ENCODE data around the gene CGB2.
"Not testable (repeated sequence)": the region's sequence is repeated elsewhere in the genome, so short reads cannot be mapped to it uniquely, and the experiment has no call there.

Gene CGB2

DNA sequence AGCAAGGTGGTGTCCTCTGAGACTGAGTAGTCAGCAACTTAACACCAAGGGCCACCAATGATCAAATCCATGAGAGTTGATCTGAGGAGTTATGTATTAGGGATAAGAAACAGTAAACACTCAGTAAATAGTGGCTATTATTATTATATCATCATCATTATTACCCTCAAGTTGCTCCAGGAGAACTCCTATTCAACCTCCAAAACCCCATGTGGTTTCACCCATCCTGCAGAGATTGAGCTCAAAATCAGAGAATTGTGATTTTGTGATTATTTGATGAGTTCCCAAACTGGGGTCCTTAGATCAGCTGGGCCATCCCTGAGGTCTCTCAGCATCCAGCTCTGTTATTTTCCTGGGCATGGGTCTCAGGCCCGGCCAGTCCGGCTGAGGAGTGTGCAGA, 29.3 kb downstream of the CGB2 start:
- Histone ChIP-seq H3K27ac (no peak overlapping the region), H3K4me3 (no peak overlapping the region)

DNA sequence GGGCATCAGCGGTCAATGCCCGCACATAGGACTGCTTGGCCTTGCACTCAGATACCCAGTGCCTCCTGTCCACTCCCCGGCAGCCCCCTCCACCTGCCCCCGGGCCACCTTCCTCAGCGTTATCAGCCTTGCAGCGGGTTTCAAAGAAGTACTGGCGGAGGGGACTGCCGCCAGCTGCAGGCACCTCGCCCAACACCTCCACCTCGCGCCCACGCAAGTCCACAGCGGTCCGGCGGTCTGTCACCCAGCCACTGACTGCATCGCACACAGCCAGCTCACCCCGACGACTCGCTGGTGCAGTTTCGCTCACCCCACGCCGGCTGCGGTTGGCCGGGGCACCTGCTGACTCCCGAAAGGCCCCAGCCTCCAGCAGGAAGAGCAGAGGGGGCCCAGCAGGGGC, 29.8 kb downstream of the CGB2 start:
- Histone ChIP-seq H3K4me3 (no peak overlapping the region), H3K27ac (no peak overlapping the region)

DNA sequence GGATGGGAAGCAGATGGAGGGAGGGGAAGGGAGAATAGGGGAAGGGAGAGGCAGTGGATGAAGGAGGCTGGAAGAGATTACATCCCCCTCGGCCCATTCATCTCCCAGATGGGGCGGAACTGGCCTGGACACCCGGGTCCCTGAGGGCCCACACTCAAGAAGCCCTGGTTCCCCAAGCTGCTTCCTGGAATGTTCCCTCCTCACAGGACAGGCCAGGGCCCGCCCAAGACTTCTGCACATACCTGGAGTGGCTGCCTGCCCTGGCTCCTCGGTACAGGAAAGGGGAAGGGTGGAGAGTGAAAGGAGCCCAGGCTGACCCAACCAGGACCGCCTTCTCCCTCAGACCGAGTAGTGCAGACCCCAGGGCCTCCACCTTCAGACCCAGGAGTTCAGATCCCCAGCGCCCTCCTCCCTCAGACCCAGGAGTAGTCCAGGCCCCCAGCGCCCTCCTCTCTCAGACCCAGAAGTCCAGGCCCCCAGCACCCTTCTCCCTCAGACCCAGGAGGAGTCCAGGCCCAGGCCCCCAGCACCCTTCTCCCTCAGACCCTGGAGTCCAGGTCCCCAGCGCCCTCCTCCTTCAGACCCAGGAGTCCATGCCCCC, 32.4 kb downstream of the CGB2 start:
- Histone ChIP-seq H3K27ac (peak overlapping the region in 18 of 21 experiments; percentile 2 to 88 (median 58)), H3K4me3 (peak overlapping the region in 6 of 7 experiments; percentile 11 to 43 (median 33))

DNA sequence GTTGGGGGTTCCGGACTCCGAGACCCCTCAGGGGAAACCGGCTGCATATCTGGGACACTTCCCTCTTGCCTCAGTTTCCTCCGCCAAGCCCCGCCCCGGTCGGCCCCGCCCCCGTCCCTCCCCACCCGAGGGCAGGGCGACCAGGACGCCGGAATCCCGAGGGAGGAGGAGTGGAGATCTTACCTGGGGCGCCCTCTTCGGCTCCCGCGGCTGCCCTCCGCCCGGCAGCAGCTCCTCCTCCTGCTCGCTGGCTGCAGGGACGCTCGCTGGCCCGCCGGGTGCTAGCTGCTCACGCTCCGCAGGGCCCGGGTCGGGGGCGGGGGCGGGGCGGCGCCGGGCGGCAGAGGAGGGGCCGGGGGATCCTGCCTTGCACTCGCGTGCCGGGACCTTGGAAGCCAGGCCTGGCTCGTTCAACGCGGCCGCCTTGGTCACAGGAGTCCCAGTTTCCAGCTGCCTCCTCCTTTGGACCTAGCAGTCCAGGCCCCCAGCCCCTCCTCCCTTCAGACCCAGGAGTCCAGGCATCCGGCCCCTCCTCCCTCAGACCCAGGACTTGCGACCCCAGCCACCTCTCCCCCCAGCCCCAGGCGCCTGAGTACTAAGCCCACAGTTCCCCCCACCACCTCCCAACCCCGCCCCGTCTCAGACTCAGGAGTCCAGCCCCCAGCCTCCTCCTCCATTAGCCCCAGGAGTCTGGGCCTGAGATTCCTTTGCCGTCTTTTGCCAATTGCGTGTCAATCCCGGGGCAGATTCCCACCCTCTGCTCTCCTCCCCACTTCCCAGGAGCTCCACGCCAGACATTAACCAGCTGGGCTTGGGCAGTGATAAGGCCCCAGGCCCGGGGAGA, 33.3 kb downstream of the CGB2 start, which contains the start of gene NTF4:
TSS of gene NTF4 (minus strand) at position 51 of the 844 bp plus-strand sequence. CDS start 2,821 bp downstream, outside the sequence.
- peak within 1 kb of the TSS in 18 of 21 experiments; percentile 2 to 88 (median 58) for H3K27ac ChIP-seq

DNA sequence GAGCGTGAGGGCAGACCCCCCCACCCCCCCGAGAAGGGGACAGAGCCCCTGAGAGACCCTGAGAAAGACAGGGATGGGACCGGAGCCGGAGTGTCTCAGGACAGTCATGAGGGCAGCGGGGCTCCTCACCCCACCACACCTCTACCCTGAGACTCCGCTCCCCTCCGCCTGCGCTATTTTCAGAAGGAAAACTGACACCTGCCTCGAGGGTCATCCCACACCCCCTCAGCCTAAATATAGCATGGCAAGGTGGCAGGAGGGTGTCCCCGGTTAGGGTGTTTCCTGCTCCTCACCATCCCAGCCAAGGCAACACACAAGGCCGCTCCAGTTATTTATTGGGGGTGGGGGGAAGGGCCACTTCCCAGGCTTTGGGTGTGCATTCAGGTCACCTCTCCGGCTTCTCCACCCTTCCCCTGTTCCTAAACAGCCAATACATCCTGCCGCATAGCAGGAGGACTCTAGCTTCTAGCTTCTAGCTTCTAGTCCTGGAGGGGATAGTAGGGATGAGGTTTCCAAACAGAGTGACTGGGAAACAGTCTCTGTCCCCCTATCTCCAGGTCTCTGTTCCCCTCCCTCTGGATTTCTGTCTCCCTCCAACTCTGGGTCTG, 34.3 kb downstream of the CGB2 start:
- Histone ChIP-seq H3K27ac (no peak overlapping the region), H3K4me3 (no peak overlapping the region)

More for the DNA sequence above, 33.3 kb downstream of the CGB2 start, which contains the start of gene NTF4:
- H3K4me3 ChIP-seq: peak within 1 kb of the TSS; percentile 11 to 43 (median 28)

DNA sequence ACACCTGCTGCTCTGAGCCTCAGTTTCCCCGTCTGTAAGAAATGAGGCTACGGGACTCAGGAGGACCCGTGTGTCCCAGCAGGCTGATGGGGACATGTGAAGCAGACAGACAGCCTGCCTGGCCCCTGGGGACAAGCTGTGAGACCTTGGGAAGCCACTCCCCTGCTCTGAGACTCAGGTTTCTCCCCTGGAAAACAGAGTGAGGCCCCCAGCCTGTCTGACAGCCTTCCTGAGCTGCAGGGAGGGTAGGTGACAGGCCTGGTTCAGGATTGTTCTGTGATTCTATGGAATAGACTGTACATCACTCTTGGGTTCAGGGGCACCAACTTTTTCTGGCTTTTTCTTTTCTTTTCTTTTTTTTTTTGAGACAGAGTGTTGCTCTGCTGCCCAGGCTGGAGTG, 35.9 kb downstream of the CGB2 start:
- no peak overlapping the region for H3K27ac ChIP-seq
- no peak overlapping the region for H3K4me3 ChIP-seq

DNA sequence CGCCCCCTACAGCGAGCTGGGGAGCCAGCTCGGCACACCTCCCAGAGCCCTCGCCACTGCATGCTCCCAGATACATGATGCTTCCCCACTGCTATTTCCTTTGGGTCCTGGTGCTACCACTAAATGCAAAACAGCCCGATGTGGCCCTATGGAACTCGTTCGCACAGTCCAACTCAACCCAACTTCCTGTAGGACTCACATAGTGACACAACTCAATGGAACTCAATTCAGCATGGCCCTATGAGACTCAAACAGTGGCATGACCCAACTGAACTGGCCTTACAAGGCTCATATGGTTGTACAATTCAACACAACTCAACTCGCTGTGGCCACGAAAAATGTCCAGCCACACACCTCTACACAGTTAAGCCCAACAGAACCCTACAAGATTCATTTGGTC, 37.3 kb downstream of the CGB2 start:
- no peak overlapping the region for H3K27ac ChIP-seq

DNA sequence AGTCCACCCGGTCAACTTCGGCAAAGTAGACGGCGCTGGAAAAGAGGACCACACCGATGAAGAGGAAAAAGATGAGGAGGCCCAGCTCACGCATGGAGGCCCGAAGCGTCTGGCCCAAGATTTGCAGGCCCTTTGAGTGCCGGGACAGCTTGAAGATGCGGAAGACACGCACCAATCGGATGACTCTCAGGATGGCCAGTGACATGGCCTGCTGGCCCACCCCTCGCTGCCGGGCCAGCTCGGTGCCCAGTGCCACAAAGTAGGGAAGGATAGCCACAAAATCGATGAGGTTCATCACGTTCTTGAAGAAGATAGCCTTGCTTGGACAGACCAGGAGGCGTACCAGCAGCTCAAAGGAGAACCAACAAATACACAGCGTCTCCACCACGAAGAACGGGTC, 38.7 kb downstream of the CGB2 start:
- Histone ChIP-seq H3K4me3 (no peak overlapping the region), H3K27ac (no peak overlapping the region)

More for the DNA sequence above, 37.3 kb downstream of the CGB2 start:
- H3K4me3 ChIP-seq: no peak overlapping the region

DNA sequence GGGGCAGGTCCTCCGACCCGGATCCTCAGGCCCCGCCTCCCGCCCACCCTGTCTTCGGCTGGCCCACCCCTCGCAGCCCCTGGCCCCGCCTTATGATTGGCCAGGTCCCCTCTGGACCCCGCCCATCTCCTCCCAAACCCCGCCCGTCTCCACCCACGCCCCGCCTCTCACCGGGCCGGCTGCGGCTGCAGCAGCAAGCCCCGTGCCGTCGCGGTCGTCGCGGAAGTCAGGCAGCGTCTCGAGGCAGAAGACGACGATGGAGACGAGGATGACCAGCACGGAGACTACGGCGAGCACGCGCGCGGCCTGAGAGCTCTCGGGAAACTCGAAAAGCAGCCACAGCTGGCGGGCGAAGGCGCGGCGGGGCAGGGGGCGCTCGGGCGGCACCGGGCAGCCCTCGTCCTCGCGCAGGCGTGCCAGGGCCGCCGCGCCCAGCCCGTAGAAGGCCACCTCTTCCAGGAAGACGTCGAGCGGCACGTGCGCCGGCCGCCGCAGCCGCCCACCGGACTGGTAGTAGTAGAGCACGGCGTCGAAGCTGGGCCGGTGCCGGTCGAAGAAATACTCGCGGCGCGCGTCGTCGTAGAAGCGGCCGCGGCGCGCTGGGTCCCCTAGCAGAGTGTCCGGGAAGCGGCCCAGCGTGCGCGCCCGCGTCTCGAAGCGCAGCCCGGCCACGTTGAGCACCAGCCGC, 40.3 kb downstream of the CGB2 start:
- Histone ChIP-seq H3K27ac (peak overlapping the region in 1 of 21 experiments; percentile 13), H3K4me3 (no peak overlapping the region)

DNA sequence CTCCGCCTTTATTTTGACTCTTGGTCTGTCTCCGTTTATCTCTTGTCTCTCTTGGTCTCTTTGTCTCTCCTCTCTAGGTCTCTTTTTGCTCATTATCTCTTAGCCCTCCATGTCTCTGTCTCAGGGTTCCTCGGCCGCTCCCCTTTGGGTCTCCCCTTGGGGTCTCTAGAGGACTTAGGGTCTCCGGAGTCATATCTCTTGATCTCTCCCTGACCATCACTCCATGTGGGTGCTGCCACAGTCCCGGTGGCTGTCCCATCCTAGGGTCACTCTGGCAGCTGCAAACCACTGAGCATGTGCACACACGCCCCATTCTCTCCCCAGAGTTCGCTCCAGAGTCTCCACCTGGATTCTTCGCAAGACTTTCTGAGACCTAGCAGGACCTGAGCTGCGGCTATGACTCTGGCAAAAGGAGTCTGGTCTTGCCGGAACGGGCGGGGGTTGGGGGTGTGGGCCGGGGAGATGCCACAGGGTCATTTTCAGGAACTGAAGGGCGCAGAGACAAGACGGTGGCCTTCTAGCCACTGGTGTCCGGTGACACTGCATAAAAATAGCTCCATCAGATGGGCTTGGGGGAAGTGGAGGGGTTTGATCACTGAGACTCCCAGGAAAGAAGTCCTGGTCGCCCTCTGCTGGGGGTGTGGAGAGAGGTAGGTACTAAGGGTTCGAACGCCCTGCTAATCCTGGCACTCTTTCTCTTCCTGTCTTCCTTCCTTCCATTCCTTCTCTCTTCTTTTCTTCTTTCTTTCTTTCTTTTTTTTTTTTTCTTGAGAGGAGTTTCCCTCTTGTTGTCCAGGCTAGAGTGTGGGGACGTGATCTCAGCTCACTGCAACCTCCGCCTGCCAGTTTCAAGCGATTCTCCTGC, 42.1 kb downstream of the CGB2 start:
- H3K4me3 ChIP-seq: no peak overlapping the region
- no peak overlapping the region for H3K27ac ChIP-seq

DNA sequence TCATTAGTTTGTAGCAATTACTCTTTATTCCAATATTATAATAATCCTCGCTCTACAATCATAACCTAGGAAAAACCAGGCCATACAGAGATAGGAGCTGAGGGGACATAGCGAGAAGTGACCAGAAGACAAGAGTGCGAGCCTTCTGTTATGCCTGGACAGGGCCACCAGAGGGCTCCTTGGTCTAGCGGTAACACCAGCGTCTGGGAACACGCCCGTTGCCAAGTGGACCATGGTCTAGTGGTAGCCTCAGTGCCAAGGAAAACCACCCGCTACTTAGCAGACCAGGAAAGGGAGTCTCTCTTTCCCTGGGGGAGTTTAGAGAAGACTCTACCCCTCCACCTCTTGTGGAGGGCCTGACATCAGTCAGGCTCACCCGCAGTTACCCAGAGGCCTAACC, 43.2 kb downstream of the CGB2 start:
- not testable (repeated sequence) for H3K4me3 ChIP-seq, H3K27ac ChIP-seq

DNA sequence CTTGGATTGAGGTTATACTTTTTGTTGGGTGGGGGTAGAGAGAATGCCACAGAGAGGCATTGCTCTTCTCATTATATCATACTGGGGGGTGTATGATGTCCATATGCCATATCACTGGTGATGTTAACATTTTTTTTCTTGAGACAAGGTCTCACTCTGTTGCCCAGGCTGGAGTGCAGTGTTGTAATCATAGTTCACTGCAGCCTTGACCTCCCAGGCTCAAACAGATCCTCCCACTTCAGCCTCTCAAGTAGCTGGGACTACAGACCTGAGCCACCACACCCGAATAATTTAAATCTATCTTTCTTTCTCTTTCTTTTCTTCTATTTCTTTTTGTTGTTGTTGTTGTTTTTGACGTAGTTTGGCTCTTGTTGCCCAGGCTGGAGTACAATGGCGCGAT, 48.7 kb downstream of the CGB2 start:
- Histone ChIP-seq H3K4me3 (no peak overlapping the region), H3K27ac (no peak overlapping the region)

DNA sequence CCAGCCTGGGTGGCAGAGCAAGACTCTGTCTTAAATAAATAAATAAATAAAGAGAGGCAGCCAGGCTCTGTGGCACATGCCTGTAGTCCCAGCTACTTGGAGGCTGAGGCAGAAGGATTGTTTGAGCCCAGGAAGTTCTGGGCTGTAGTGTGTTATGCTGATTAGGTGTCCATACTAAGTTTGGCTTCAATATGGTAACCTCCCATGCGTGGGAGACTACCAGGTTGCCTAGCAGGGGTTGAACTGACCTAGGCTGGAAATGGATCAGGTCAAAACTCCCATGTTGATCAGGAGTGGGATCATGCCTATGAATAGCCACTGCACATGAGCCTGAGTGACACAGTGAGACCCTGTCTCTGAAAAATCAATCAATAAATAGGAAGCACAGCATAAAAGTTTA, 49.6 kb downstream of the CGB2 start:
- no peak overlapping the region for H3K27ac ChIP-seq
- no peak overlapping the region for H3K4me3 ChIP-seq
